Motor neuron (in vitro differentiated cells): ENCODE data around the gene CEACAM18. TPM values are rescaled to one million over a fixed set of nuclear protein-coding genes. Genes with fewer than 3 reads are reported as not detected.

Source experiments
- ATAC-seq, 8 experiments: fragments of 200-7000 bp; cut with Tn5 transposase; replicated peaks in 6 of 8; 2 replicates each; pipeline ENCODE4 v1.8.0; 2021; ENCODE audit warnings: mild to moderate bottlenecking in 8 of 8, moderate library complexity in 8 of 8
- H3K27ac ChIP-seq, 2 donors: fragments of 250-450 bp; sonication (Bioruptor Pico); 2 replicates each; pipeline ENCODE4 v1.9.0; 2021; ENCODE audit warnings: antibody characterized with exemption in 2 of 2, mild to moderate bottlenecking in 2 of 2, moderate library complexity in 1 of 2
- H3K4me1 ChIP-seq, 2 donors: fragments of 250-450 bp; sonication (Bioruptor Pico); replicated peaks in 1 of 2; 2 replicates each; pipeline ENCODE4 v1.6.1; 2021; ENCODE audit warnings: antibody characterized with exemption in 2 of 2, mild to moderate bottlenecking in 2 of 2, moderate library complexity in 1 of 2
- H3K4me3 ChIP-seq, 5 donors: fragments of 250-450 bp; sonication (Bioruptor Pico); 2 replicates each; pipeline ENCODE4 v1.9.0; 2021; ENCODE audit warnings: antibody characterized with exemption in 5 of 5, mild to moderate bottlenecking in 5 of 5, moderate library complexity in 4 of 5
- WGBS, 10 experiments: fragments of 450-650 bp; shearing (Covaris generic); methylation state at CpG; one replicate each; pipeline ENCODE4 v1.0.0; 2022; 5-methylcytosine and 5-hydroxymethylcytosine counted together
- in situ Hi-C, 9 experiments: fragments of 400-800 bp; cut with MboI; loops; one replicate each; pipeline ENCODE4 v1.15.0; 2021; ENCODE audit warnings: low sequenced_read_pairs in 9 of 9, low pct_unique_long_range_greater_than_20kb in 2 of 9; ENCODE audit not compliant: unreplicated experiment in 9 of 9
- total RNA-seq, 8 experiments: library from RNA; unstranded; fragments of 300-600 nt; gene quantifications; 2 replicates each; pipeline versions ENCODE4 v1.2.3 to v1.2.4, GENCODE V29; 2022

CEACAM18 gene
- total RNA-seq, 8 experiments from 2014 or later: not detected

DNA sequence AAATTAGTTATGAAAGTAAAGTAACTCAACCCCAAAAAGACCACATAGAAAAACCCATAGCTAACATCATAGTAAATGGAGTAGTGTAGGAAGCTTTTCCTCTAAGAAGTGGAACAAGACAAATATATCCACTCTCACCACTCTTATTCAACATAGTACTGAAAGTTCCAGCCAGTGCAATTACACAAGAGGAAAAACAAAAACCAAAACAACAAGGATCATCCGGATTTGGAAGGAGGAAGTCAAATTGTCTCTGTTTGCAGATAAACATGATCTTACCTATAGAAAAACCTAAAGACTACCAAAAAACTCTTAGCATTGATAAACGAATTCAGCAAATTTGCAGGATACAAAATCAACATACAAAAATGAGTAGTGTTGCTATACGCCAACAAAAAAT lies 11.6 kb upstream of the CEACAM18 start:
- no peaks in the 10 kb centered on the region for H3K4me1 ChIP-seq
- in situ Hi-C loops: loop anchor here in 4 of 9 experiments (25.0 kb wide), 2 partner anchors 196 to 321 kb away; partner anchors contain the start of gene FPR3 (in 2 of the 4)
- H3K4me3 ChIP-seq: no peak overlapping the region
- 0 to 55% (median 22%) methylated on average over 2 to 3 of the region's 3 CpGs; no CpG with 5 or more reads in 1 of the 10 experiments for WGBS, 10 experiments
- ATAC-seq: no peak
- H3K27ac ChIP-seq: no peak overlapping the region

DNA sequence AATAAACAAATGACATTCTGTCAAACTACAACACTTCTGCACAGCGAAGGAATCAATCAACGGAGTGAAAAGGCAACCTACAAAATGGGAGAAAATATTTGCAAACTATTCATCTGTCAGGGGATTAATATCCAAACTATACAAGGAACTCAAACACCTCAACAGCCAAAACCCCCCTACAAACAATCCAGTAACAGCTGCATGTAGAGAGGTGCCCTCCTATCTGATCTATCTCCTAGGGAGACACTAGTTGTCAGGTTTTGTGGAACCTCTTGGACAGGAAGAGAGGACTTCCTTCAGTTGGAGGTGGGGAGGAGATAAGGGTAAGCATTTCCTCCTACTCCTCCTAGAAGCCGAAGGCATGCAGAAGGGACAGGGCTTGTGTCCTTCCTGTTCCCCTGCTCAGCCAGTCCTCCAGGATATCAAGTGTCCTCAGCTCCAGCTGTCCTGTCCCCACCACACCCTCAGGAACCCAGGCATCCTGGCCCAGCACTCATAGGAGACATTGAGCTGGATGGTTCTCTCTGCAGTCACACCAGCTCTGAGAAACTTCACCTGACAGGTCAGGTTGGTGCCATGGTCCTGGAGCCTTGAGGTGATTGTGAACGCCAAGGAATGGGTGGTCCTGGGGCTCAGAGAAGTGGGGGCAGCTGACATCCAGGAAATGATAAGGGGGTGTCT lies 10.3 kb upstream of the CEACAM18 start:
- Histone ChIP-seq H3K4me1 (no peaks in the 10 kb centered on the region), H3K4me3 (no peak overlapping the region), H3K27ac (no peak overlapping the region)
- in situ Hi-C loops: loop anchor here in 4 of 9 experiments (25.0 kb wide), 2 partner anchors 194 to 319 kb away; partner anchors contain the start of gene FPR3 (in 2 of the 4)
- 0 to 83% (median 40%) methylated on average over 1 to 4 of the region's 4 CpGs for WGBS, 10 experiments
- ATAC-seq: no peak

DNA sequence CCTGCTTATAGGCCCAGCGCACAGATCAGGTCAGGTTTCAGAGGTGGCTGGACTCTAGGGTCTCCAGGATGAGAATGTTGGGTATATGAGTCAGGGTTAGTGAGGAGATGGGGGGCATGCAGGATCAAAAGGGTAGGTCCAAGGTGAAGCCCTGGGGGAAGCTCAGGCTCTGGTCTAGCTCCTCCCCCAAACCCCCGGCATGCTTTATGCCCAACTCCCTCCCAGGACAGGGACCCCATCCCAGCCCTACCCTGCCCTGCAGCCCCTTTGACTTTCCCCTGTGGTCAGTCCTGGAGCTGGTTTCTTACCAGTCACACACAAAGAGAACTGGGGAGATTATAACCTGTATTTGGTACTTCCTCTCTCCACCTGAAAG lies 9.8 kb upstream of the CEACAM18 start:
- no peaks in the 10 kb centered on the region for H3K4me1 ChIP-seq
- H3K4me3 ChIP-seq: no peak overlapping the region
- ATAC-seq: no peak
- 20% methylated on average over 1 of the region's 2 CpGs; no CpG with 5 or more reads in 9 of the 10 experiments for WGBS, 10 experiments
- no peak overlapping the region for H3K27ac ChIP-seq
- in situ Hi-C loops: loop anchor here in 4 of 9 experiments (25.0 kb wide), 2 partner anchors 194 to 319 kb away; partner anchors contain the start of gene FPR3 (in 2 of the 4)

- H3K4me3 ChIP-seq: no peak overlapping the region
- no peak overlapping the region for H3K27ac ChIP-seq
- no peaks in the 10 kb centered on the region for H3K4me1 ChIP-seq
- in situ Hi-C loops: loop anchor here in 4 of 9 experiments (25.0 kb wide), 2 partner anchors 193 to 318 kb away; partner anchors contain the start of gene FPR3 (in 2 of the 4)
- ATAC-seq: no peak
- 0% methylated on average over 1 to 2 of the region's 4 CpGs; no CpG with 5 or more reads in 5 of the 10 experiments for WGBS, 10 experiments
Measured at GRCh38 chr19:51469162-51469561, 9.2 kb upstream of the CEACAM18 start.

DNA sequence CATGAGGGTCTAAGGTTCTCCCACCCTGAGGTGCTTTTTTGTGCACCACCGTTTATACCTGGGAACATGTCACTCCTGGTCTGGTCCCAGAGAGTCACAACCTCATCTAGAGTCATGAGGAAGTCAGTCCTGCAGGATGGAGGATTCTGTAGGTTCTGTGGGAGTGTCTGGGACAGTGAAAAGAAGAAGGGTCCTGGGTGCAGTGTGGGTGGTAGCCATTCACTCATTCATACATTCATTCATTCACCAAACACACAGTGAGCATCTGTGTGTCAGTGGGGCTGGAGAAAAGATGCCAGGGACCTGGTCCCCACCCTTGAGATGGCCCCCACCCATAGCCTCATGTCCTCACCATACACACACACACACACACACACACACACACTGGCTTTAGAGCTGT lies 8.7 kb upstream of the CEACAM18 start:
- WGBS, 10 experiments: no CpG with 5 or more reads among the region's 1 CpG
- no peak for ATAC-seq
- in situ Hi-C loops: loop anchor here in 4 of 9 experiments (25.0 kb wide), 2 partner anchors 193 to 318 kb away; partner anchors contain the start of gene FPR3 (in 2 of the 4)

DNA sequence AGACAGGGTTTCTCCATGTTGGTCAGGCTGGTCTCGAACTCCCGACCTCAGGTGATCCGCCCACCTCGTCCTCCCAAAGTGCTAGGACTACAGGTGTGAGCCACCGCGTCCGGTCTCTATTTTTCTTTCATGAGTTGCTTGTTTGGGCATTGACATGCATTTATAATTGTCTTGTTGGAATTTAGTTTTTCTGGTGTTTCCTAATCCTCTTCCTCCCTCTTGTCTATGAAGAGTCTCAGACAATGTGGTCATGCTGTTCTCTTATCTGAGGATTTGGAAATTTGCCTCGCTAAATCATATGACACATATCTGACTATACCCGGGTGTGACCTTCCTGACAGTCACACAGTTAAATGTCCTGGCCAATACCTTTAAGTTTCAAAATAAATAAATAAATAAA lies 7.4 kb upstream of the CEACAM18 start:
- 0 to 100% (median 56%) methylated on average over 1 to 7 of the region's 9 CpGs; no CpG with 5 or more reads in 2 of the 10 experiments for WGBS, 10 experiments
- Histone ChIP-seq H3K27ac (no peak overlapping the region), H3K4me3 (no peak overlapping the region), H3K4me1 (no peaks in the 10 kb centered on the region)
- no peak for ATAC-seq
- in situ Hi-C loops: loop anchor here in 4 of 9 experiments (25.0 kb wide), 2 partner anchors 191 to 316 kb away; partner anchors contain the start of gene FPR3 (in 2 of the 4)

More for the DNA sequence above, 8.7 kb upstream of the CEACAM18 start:
- Histone ChIP-seq H3K27ac (no peak overlapping the region), H3K4me3 (no peak overlapping the region), H3K4me1 (no peaks in the 10 kb centered on the region)

DNA sequence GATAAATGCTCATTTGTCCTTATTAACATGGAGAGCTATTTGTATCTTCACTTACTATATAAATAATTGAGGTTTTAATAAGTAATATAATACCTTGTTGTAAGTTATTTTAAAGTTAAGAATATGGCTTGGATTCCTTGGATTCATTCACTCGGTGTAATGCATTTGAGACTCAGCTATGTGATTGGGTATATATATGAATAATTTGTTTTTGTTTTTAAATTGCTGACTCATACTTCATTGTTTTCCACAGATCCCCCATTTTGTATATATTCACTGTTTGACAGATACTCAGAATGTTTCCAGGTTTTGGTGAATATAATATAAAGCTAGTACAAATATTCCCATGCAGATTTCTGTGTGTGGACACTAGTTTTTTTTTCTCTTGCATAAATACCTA lies 6.8 kb upstream of the CEACAM18 start:
- Histone ChIP-seq H3K27ac (no peak overlapping the region), H3K4me3 (no peak overlapping the region), H3K4me1 (no peaks in the 10 kb centered on the region)
- ATAC-seq: no peak
- WGBS, 10 experiments: 17 to 100% (median 67%) methylated on average over 1 of the region's 1 CpG; no CpG with 5 or more reads in 1 of the 10 experiments
- in situ Hi-C loops: loop anchor here in 4 of 9 experiments (25.0 kb wide), 2 partner anchors 191 to 316 kb away; partner anchors contain the start of gene FPR3 (in 2 of the 4)

GRCh38 chr19:51472607-51473006 lies 5.7 kb upstream of the CEACAM18 start:
- no peak for ATAC-seq
- no peak overlapping the region for H3K27ac ChIP-seq
- no peaks in the 10 kb centered on the region for H3K4me1 ChIP-seq
- WGBS, 10 experiments: 0 to 25% (median 0%) methylated on average over 1 to 4 of the region's 4 CpGs; no CpG with 5 or more reads in 3 of the 10 experiments
- H3K4me3 ChIP-seq: no peak overlapping the region
- in situ Hi-C loops: loop anchor here in 4 of 9 experiments (25.0 kb wide), 2 partner anchors 190 to 315 kb away; partner anchors contain the start of gene FPR3 (in 2 of the 4)

DNA sequence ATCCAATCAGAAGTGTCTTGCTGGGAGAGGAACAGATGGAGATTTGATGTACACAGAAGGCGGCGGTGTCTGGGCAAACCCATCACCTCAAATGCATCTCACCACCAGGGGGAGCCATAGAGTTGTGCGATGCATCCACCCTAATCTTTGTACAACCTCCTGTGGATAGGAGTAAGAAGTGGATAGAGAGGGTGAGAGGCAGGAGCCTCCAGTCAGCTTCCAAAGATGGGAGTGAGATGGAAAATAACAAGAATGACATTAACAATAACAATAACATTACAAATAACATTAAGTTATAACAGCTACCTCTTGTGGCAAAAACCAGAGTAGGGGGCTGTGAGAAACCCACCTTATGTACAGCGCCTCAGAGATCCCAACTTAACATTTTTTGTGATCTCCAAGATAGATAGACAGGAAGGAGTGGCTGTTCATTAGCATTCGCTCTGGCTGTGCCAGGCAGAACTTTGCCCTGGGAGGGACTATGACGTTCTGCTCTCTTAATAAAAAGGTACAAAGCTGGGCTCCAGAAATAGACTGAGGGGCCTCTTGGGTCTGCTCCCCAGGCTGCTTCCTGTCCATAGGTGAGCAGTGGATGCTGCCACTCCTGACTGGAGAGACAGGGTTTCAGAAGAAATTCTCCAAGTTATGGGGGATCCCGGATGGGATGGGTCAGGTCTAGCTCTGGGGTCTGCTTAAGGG lies 5.2 kb upstream of the CEACAM18 start:
- Histone ChIP-seq H3K27ac (no peak overlapping the region), H3K4me3 (no peak overlapping the region), H3K4me1 (no peaks in the 10 kb centered on the region)
- in situ Hi-C loops: loop anchor here in 4 of 9 experiments (25.0 kb wide), 2 partner anchors 189 to 314 kb away; partner anchors contain the start of gene FPR3 (in 2 of the 4)
- WGBS, 10 experiments: 0 to 80% (median 33%) methylated on average over 1 to 5 of the region's 7 CpGs
- peak; percentile 44 to 98 (median 63) for ATAC-seq

DNA sequence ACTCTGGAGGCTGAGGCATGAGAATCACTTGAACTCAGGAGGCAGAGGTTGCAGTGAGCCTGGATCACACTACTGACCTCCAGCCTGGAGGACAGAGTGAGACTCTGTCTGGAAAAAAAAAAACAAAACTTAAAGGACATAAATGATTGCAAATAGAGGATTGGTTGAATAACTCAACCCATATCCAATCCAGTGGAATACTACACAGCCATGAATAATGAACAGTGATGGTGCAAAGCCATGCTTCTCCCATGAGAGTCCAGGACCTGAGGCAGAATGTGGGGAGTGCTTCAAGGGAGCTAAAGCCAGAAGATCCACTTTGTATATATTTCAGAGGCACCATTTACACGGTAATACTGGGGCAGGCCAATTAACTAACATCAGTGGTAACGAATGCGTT lies 2.2 kb upstream of the CEACAM18 start:
- no peak for ATAC-seq
- no peaks in the 10 kb centered on the region for H3K4me1 ChIP-seq
- H3K4me3 ChIP-seq: no peak overlapping the region
- no peak overlapping the region for H3K27ac ChIP-seq
- 20 to 92% (median 70%) methylated on average over 1 to 3 of the region's 3 CpGs; no CpG with 5 or more reads in 4 of the 10 experiments for WGBS, 10 experiments
- in situ Hi-C loops: loop anchor here in 1 of 9 experiments (25.0 kb wide), 1 partner anchor 186 kb away; no protein-coding TSS in a partner anchor

DNA sequence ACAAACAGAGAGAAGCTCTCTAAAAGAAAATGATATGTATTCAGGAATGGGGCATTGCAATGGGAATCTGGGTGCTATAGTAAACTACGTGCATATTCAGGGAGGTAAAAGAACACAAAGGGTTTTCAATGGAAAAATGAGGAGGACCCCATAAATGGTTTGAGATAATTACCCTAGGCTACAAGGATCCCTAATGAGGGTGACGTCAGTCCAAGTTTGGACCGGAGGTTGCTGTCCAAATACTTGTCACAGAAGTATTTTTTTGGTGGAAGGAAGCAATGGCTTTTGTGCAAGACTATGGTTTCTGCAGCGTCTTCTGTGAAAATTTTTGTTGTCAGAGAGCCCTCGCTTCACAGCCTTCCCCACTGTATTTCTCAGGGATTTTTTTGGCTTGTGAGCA lies 995 bp upstream of the CEACAM18 start:
- Histone ChIP-seq H3K4me3 (no peak overlapping the region), H3K27ac (no peak overlapping the region), H3K4me1 (no peaks in the 10 kb centered on the region)
- 13 to 71% (median 45%) methylated on average over 3 to 5 of the region's 5 CpGs; no CpG with 5 or more reads in 1 of the 10 experiments for WGBS, 10 experiments
- in situ Hi-C loops: loop anchor here in 1 of 9 experiments (25.0 kb wide), 1 partner anchor 185 kb away; no protein-coding TSS in a partner anchor
- no peak for ATAC-seq

DNA sequence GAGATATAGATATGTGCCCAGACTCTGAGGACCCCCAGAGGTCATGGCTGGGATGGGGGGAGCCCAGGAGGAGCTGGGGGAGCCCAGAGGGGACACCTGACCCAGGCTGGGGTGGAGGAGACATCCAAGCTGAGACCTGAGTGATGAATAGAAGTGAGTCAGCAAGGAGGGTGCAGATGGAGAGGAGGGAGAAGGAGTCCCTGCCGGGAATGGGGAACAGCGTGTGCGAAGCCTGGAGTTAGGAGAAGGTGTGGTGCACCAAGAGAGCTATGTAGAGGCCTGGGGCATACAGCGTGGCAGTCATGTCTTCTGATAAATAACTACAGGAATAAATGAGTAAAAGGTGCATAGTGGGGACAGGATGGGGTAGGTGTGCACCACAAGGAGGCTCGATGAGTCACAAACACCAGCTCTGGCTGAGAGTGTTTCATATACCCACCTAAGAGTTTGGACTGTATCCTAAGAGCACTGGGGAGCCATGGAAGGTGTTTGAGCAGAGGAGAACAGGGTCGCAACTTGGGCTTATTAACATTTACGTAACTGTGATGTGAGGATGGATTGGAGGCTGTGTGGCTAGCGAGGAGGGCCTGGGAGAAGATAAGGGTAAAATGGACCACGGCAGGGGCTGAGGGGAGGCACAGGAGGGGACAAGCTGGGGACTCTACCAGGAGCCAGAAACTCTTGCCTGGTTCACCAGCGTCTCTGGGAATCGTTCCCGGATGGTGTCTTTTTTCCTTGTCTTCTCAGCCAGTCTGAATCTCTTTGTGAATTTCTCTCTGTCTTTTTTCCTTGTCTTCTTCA lies 1.4 kb downstream of the CEACAM18 start:
- in situ Hi-C loops: loop anchor here in 1 of 9 experiments (25.0 kb wide), 1 partner anchor 183 kb away; no protein-coding TSS in a partner anchor
- no peak for ATAC-seq
- Histone ChIP-seq H3K4me3 (no peak overlapping the region), H3K27ac (no peak overlapping the region), H3K4me1 (no peaks in the 10 kb centered on the region)
- 0 to 100% (median 41%) methylated on average over 1 to 7 of the region's 12 CpGs; no CpG with 5 or more reads in 3 of the 10 experiments for WGBS, 10 experiments
